ENCODE results near the gene GUCA1C.

DNA sequence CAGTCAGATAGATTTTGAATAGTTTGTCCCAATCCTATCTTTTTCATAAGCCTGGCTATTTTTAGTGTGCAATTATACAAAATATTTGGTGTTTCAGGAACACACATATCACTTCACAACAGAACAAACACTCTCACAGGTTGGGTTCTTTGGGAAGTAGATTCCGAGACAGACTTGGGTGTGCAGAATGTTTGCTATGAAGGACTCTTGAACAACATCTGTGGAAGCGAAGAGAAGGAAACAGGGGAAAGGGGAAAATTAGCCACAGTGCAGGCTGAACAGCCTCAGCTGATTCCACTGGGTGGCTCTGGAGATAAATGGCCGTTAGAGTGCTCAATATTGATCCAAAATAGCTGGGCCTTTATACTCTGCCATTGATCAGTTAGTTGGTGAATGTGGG lies 61.8 kb downstream of the GUCA1C start:
- TF ChIP-seq, protein P1, sequence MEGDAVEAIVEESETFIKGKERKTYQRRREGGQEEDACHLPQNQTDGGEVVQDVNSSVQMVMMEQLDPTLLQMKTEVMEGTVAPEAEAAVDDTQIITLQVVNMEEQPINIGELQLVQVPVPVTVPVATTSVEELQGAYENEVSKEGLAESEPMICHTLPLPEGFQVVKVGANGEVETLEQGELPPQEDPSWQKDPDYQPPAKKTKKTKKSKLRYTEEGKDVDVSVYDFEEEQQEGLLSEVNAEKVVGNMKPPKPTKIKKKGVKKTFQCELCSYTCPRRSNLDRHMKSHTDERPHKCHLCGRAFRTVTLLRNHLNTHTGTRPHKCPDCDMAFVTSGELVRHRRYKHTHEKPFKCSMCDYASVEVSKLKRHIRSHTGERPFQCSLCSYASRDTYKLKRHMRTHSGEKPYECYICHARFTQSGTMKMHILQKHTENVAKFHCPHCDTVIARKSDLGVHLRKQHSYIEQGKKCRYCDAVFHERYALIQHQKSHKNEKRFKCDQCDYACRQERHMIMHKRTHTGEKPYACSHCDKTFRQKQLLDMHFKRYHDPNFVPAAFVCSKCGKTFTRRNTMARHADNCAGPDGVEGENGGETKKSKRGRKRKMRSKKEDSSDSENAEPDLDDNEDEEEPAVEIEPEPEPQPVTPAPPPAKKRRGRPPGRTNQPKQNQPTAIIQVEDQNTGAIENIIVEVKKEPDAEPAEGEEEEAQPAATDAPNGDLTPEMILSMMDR (IDR thresholded peaks at IDR 0.05) = no peak
- TF ChIP-seq EZH2 (IDR thresholded peaks at IDR 0.05) (no peak), EZH2phosphoT487 (IDR thresholded peaks at IDR 0.05) (no peak)

Measured in neural progenitor cell (in vitro differentiated cells).